Head of caudate nucleus (tissue), 42 donors: ENCODE measurements around the gene SLC16A10.
"Not testable (repeated sequence)": the region's sequence is repeated elsewhere in the genome, so short reads cannot be mapped to it uniquely, and the experiment has no call there.

ENCODE experiments used
- DNase-seq, 42 donors: peaks; one replicate each; pipeline versions ENCODE4 v3.0.0 to v3.0.0-alpha.2; 2020 to 2021; ENCODE audit warnings: mixed read lengths in 7 of 42
- intact Hi-C: fragments of 100-400 bp; cut with DNase I; formaldehyde crosslinking; loops from one replicate; pipeline ENCODE4 v1.15.0; 2022

The SLC16A10 gene, protein sequence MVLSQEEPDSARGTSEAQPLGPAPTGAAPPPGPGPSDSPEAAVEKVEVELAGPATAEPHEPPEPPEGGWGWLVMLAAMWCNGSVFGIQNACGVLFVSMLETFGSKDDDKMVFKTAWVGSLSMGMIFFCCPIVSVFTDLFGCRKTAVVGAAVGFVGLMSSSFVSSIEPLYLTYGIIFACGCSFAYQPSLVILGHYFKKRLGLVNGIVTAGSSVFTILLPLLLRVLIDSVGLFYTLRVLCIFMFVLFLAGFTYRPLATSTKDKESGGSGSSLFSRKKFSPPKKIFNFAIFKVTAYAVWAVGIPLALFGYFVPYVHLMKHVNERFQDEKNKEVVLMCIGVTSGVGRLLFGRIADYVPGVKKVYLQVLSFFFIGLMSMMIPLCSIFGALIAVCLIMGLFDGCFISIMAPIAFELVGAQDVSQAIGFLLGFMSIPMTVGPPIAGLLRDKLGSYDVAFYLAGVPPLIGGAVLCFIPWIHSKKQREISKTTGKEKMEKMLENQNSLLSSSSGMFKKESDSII

DNA sequence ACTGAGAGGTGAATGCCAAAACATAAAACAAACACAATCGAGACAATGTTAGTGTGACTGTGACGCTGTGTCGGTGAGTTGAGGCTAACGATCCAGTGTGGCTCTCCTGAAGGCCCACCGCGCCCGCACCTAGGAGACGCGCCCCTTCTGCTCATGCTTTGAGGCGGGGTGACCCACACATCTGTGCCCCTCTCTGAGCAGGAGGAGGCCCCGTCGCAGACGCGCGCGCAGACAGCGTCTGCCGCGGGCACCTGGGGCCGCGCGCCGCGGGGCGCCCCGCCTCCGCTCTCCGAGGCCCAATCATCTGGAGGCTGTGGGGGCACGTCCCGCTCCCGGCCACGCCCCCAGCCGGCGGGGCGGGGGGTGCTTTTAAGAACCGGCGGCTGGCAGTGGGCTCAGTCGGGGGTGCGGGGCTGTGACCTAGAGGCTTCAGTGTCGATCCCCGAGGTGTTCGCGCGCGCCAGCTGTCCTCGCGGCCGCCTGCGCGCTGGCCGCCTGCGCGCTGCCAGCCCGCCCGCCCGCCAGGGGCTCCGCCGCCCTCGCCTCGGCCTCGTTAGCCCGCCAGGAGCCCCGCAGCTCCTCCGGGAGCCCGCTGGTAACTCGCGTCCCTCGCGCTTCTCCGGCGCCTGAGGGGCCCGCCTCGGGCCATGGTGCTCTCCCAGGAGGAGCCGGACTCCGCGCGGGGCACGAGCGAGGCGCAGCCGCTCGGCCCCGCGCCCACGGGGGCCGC is at the start of gene SLC16A10:
TSS of gene SLC16A10 (plus strand) at position 398 of the 730 bp plus-strand sequence. CDS start at position 648, 250 bp downstream.
- peak; percentile 53 to 92 (median 79) for DNase-seq
- intact Hi-C loops = no loop called here

DNA sequence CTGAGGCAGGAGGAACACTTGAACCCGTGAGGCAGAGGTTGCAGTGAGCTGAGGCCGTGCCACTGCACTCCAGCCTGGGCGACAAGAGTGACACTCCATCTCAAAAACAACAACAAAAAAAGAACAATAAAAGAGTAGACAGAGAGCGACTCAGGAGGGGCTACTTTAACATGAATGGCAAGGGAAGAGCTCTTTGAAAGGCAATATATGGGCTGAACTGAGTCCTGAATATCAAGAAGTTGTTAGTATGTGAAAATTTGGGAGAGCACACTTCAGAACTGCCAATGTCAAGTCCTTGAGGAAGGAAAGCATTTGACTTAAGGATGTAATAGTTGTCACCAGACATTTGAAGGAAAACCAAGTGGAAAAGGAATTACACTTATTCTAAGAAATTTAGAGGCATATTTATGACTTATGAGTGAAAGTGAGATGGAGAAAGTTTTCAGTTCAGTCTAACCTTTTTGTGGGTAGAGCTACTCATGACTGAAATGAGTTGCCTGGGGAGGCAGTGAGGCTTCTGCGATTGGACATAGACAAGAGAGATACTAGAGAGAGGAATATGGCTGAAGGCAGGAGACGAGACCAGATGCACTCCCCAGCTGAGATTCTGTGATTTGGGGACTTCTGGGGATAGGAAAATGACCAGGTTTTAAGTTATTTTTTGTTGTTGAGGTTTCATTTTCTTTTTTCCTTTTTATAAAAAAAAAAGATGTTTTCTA is 48.6 kb upstream of the SLC16A10 start:
- no peak for DNase-seq
- intact Hi-C loops = no loop called here

DNA sequence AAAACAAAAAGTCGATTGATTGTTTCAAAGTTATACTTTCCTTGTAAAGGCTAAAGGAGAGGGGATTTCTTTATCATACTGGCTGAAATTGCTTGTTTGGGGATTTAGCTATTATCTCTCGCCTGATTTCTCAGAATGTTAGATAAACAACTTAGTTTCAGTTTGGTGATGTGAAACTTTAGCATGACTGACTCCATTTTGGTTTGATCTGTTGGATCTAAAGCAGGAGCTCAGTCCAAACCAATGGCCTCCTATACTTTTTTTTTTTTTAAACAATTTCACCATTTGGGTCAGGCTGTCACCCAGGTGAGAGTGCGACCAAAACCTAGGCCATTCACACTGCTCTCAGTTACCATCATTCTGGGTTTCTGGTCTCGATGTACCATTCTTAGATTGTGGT is 45.4 kb upstream of the SLC16A10 start:
- no peak for DNase-seq
- intact Hi-C loops = no loop called here

DNA sequence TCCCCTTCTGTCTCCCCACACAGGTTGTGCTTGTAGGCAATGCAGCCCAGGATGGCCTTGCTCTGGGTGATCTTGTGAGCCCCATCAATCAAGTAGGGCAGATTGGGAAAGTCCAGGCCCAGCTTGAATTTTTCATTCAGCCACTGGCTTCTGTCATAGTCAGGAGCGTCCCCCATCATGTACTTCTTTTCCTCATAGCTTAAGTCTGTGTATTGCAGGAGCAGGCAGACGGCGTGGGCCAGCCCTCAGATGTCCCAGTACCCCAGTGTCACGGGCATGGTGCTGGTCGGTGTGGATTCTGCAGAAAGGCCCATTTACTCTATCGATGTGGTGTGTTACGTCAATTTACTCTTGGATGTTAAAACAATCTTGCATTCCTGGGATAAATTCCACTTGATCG is 40.1 kb upstream of the SLC16A10 start:
- DNase-seq = peak in 1 of 42 donors; percentile 10
- intact Hi-C loops = no loop called here

DNA sequence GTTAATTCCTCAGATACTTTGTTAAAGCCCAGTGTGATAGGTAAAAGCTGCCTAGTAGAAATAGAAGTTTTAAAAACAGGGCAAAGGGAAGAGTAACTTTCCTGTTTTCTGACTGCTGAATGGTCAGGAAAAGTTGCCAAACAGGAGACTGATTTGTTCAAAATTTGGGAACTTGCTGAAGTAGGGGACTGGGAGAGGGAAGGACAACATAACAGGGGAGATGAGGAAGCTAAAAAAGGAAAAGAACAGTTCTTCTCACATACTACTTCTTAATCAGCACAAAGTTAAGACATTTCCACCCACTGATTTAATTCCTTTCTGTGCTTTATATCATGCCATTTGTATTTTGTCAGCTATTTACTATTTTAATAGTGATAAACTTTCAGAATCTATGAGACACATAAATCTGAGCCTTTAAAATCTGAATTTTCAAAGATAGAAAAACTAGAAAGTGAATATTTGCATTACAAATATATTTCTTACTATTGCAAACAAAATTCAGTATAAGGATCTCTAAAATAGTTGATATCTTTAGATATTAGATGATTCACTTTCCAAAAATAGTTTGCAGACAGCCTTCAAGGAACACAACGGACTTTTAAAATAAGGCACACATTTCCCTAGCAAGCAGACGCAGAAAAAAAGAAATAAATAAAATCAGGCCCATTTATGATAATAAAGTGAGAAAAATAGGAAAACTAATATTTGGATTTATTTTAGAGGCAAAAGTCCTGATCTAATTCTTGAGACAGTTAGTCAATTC is 36.9 kb upstream of the SLC16A10 start:
- intact Hi-C loops = no loop called here
- DNase-seq = peak in 1 of 42 donors; percentile 22

DNA sequence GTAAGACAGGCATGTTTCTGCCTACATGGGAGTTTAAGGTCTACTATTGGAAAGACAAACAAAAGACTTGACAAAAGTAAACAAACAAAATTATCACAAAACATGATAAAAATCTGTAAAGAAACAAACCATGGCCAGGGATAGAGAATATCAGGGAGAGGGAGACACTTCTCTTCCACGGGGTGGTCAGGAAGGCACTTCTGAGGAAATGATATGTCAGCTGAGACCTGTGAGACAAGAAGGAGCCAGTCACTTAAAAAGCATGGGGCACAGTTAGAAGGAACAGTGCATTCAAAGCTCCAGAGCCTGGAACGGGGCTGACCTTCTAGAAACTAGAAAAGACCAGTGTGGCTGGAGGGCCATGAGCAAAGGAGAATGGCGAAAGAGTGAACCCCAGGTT is 35.1 kb upstream of the SLC16A10 start:
- intact Hi-C loops = no loop called here
- no peak for DNase-seq

DNA sequence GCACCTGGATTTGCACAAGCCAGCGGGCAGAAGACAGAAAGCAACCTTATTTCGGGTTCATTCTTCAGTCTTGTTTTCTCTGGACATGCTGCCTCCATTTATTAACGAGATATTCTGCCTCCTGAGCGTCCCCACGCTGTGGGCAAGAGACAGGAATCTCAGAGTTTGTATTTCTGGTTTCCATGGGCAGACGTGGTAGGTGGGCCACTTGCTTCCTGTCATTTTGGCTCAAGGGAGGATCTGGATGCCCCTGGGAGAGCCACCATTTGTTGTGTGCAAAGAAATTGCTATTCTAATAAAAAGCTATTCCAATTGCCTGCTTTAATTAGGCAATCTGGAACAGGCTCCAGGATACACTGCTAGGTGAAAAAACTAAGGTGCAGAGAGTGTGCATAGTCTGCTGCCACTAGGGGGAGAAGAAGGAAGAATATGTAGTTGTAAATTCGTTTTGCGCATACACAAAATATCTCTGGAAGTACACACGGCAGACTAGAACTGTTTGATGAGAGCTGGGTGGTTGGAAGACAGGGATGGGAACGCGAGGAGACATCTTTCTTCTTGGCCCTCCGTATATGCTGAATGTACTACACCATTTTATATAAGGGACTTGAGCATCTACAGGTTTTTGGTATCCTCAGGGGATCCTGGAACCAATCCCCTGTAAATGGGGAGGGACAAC is 30.1 kb upstream of the SLC16A10 start:
- DNase-seq = peak in 16 of 42 donors; percentile 3 to 54 (median 26)
- intact Hi-C loops = no loop called here

DNA sequence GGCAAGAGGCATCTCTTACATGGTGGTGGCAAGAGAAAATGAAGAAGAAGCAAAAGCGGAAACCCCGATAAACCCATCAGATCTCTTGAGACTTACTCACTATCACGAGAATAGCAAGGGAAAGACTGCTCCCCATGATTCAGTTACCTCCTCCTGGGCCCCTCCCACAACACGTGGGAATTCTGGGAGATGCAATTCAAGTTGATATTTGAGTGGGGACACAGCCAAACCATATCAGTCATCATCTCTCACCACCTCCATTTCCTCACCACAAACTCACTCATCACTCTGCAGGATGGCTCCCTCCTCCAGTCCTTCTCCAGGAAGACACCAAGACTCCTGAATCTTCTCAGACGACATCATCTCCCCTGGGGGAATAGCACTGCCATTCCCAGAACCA is 25.8 kb upstream of the SLC16A10 start:
- intact Hi-C loops = no loop called here
- DNase-seq = no peak

DNA sequence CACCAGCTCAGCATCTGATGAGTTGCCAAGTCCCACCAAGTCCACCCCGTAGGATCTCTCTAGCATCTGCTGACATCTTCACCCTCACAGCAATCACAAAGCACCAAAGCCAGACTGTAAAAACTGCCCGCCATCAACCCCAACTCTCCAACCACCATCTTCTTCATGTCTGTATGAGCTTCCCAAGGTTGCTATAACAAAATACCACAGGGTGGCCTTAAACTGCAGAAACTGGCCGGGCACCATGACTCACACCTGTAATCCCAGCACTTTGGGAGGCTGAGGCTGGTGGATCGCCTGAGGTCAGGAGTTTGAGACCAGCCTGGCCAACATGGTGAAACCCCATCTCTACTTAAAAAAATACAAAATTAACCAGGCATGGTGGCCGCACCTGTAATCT is 25.3 kb upstream of the SLC16A10 start:
- DNase-seq, intact Hi-C loops: not testable (repeated sequence)

DNA sequence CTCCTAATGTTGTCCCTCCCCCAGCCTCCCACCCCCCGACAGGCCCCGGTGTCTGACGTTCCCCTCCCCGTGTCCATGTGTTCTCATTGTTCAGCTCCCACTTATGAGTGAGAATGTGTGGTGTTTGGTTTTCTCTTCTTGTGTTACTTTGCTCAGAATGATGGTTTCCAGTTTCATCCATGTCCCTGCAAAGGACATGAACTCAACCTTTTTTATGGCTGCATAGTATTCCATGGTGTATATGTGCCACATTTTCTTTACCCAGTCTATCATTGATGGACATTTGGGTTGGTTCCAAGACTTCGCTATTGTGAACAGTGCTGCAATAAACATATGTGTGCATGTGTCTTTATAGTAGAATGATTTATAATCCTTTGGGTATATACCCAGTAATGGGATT is 24.4 kb upstream of the SLC16A10 start:
- intact Hi-C loops = not testable (repeated sequence)

DNA sequence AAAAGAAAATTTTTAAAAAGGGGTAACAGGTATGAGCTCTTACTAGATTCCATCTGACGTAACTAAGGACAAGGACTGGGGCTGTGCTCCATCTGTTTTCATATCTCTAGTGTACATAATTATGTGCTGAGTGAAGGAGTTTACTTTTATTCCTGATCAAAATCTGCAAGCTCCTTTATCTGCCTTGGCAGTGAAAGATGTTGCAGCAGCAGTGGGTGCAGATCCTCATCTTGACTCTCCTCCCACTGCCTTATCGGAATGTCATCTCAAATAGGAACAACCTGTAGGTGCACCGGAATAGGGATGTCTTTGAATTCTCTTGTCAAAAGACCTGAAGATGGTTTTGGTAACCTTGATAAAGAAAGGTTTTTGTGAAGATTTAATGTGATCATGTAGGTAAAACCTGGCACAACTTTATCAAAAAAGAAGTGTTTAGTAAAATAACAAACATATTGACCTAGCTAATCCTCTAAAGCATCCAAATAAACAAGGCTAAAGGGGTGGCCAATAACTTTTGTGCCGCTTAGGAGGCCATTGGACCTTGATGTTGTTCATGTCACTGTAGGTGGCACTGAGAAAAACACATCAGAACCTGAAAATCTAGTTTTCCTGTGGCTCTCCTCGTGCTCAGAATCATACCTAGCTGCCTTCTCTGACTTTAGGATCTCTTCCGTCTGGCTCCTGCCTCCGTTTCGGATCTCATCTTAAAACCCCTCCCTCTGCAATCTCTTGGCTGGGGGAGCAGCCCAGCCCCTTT is 19.0 kb upstream of the SLC16A10 start:
- intact Hi-C loops = no loop called here
- DNase-seq = peak in 27 of 42 donors; percentile 8 to 80 (median 36)

More for the DNA sequence above, 24.4 kb upstream of the SLC16A10 start:
- not testable (repeated sequence) for DNase-seq

DNA sequence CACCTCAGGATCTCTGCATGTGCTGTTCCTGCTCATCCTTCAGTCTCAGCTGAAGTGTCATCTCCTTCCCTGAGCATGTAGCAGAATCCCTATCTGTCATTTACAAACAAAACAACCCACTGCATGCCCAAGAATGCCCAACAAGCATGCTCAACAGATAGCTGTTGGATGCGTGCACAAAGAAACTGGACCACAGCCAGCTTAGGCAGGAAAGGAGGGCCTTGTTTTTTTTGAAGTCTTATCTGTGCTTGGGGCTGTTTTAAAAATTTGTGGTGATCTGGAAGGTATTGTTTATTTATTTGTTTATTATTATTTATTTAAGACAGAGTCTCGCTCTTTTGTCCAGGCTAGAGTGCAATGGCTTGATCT is 18.5 kb upstream of the SLC16A10 start:
- DNase-seq = no peak
- intact Hi-C loops = no loop called here

DNA sequence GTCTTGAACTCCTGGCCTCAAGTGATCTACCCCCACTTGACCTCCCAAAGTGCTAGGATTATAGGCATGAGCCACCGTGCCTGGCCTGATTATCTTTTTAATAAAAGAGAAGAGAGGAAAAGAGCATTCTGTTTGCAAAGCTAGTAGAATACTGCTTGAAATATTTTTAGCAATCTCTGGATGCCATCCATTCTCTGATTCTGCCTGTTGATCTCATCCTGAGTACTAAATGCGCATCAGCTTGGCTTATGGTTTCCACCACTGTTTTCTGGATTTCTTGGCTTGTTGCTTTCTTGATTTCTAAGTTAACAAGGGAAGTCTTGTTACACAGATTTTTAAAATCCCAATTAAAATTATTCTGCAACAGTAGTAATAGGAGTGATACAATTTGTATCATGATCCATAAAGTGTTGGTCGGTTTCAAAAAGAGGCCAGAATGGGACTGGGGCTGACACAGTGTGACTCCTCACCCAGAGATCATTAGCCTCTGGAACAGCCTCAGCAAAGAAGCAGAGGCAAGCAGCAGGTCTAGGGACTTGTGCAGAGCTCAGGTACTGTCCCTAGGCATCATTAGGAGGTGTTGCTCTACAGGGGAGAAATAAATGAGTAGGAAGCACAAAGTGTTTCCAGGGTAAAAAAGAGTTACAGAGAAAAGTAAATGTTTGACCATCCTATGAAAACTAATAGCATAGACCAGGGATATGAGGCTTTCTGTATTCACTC is 17.8 kb upstream of the SLC16A10 start:
- no peak for DNase-seq
- intact Hi-C loops = no loop called here

DNA sequence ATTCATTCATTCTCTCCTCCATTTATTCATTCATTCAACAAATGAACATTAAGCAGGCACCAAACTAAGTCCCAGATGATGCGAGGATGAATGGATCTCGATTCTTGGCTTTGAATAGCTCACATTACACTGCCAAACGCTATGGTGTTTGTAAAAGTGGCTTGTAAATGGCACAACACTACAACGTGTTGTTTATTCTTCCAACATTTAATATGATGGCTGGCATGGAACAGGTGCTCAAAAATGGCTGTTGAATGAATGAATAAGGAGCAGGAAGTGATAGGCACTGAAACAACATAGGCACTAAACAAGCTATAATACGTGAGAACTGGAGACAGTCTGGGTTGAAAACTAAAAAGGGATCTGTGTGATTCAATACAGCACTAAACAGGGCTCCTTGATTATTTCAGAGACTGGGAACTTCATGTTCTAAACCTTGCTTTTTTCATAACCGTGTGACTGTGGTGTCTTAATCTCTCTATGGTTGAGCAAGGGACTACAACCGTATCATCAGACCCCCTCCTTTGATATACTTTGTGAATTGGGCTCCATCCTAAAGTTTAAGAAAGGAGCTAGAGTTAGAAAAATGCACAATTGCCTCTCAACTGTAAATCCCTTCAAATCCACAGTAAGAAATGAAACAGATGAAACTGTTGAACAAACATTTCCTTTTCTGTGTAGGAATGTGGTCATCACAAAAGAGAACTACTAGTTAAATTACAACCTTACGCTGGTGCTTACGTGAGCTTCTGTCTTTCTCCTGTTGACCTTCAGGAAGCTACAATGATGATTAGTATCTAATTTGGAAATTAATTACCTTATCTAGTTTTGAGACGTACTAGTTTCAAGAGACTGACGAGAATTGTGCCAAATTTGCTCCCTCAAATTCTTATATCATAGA is 16.9 kb upstream of the SLC16A10 start:
- intact Hi-C loops = no loop called here
- no peak for DNase-seq

DNA sequence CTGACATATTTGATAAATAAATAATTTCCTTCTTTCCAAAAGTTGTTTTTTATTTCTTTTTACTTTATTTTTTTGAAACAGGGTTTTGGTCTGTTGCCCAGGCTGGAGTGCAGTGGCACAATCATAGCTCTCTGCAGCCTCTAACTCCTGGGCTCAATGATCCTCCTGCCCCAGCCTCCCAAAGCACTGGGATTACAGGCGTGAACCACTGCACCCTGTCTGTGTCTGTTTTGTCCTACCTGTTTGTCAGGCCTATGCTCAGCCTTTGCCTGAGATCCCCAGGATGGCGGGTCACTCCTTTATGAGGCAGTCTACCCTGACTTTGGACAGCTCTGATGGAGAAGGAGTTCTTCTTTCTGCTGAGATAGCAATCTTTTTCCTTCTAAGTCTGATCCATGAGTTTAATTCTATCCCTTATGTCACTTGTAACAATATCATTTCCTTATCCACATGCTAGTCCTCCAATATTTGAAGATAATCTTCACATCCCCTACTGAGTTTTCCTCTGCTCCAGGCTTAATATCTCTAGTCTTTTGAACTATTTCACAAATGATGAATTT is 14.4 kb upstream of the SLC16A10 start:
- DNase-seq = no peak
- intact Hi-C loops = no loop called here

DNA sequence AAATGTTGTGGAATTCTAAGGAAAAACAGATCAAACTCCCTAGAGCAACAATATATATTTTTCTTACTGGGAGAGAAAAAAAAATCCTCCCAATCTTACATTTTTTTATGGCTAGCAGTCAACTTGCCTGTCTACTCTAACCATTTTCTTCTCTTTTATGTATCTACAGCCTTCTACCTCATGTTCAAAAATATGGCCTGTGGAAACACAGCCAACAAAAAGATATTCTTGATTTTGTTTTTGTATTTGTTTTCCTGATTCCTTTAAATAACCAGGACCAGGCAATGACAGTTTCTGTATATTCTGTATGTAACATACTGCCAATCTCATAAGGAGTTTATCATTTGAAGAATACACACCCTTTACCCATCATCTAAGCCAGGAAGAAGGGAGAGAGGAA is 13.0 kb upstream of the SLC16A10 start:
- intact Hi-C loops = no loop called here
- no peak for DNase-seq
